Mesendoderm (in vitro differentiated cells): ENCODE results near the gene F8.

Source experiments
- DNase-seq: peaks from one replicate; pipeline ENCODE4 v3.0.0; 2013
- H2AK5ac ChIP-seq: 2 replicates; pipeline ENCODE4 v1.6.1; 2013; ENCODE audit warnings: low read length, inconsistent platforms
- H2BK120ac ChIP-seq: 2 replicates; pipeline ENCODE4 v1.6.1; 2013; ENCODE audit warnings: low read depth, mild to moderate bottlenecking, low read length, moderate library complexity, mixed read lengths
- H2BK15ac ChIP-seq: replicated peaks from 2 replicates; pipeline ENCODE4 v1.6.1; 2013; ENCODE audit warnings: low read depth, mild to moderate bottlenecking, moderate library complexity
- H2BK5ac ChIP-seq: 2 replicates; pipeline ENCODE4 v1.6.1; 2013; ENCODE audit warnings: low read length, inconsistent platforms
- H3K18ac ChIP-seq: 2 replicates; pipeline ENCODE4 v1.6.1; 2013; ENCODE audit warnings: mild to moderate bottlenecking, low read length, mixed read lengths
- H3K23ac ChIP-seq: one replicate; pipeline ENCODE4 v1.6.1; 2013; ENCODE audit warnings: low read length
- H3K27ac ChIP-seq: 2 replicates; pipeline ENCODE4 v1.5.1; 2013; ENCODE audit warnings: low read depth, mild to moderate bottlenecking, inconsistent platforms, low read length, moderate library complexity
- H3K27me3 ChIP-seq: 2 replicates; pipeline ENCODE4 v1.6.1; 2013; ENCODE audit warnings: low read length, control low read depth, mild to moderate bottlenecking, inconsistent platforms; ENCODE audit not compliant: insufficient read depth, poor library complexity
- H3K36me3 ChIP-seq: 2 replicates; pipeline ENCODE4 v1.6.1; 2013; ENCODE audit warnings: low read length, inconsistent platforms; ENCODE audit not compliant: control insufficient read depth, insufficient read depth
- H3K4ac ChIP-seq: one replicate; pipeline ENCODE4 v1.6.1; 2013; ENCODE audit warnings: low read depth, mild to moderate bottlenecking, low read length, moderate library complexity
- H3K4me1 ChIP-seq: 2 replicates; pipeline ENCODE4 v1.6.1; 2013; ENCODE audit warnings: low read depth, low read length, inconsistent platforms; ENCODE audit not compliant: control insufficient read depth
- H3K4me2 ChIP-seq: 2 replicates; pipeline ENCODE4 v1.6.1; 2013; ENCODE audit warnings: low read length
- H3K4me3 ChIP-seq: 2 replicates; pipeline ENCODE4 v1.5.1; 2013; ENCODE audit warnings: mild to moderate bottlenecking, low read length
- H3K56ac ChIP-seq: one replicate; pipeline ENCODE4 v1.6.1; 2013; ENCODE audit warnings: low read length
- H3K79me1 ChIP-seq: 2 replicates; pipeline ENCODE4 v1.6.1; 2013; ENCODE audit warnings: low read length, inconsistent platforms
- H3K79me2 ChIP-seq: 2 replicates; pipeline ENCODE4 v1.6.1; 2013; ENCODE audit warnings: mild to moderate bottlenecking, low read length; ENCODE audit not compliant: control insufficient read depth, insufficient read depth
- H3K9ac ChIP-seq: 2 replicates; pipeline ENCODE4 v1.6.1; 2013; ENCODE audit warnings: low read length, inconsistent platforms
- H4K5ac ChIP-seq: one replicate; pipeline ENCODE4 v1.6.1; 2013; ENCODE audit warnings: low read length
- H4K8ac ChIP-seq: one replicate; pipeline ENCODE4 v1.6.1; 2013; ENCODE audit warnings: low read depth, mild to moderate bottlenecking, control low read depth, low read length, moderate library complexity
- WGBS: extraction: QIAGEN DNeasy Blood & Tissue Kit; methylation state at CpG from one replicate; pipeline ENCODE4 v1.1.7; 2013; ENCODE audit warnings: low lambda C conversion rate, missing lambda C conversion rate; ENCODE audit not compliant: insufficient coverage; ENCODE audit errors: extremely low coverage; 5-methylcytosine and 5-hydroxymethylcytosine counted together

F8 gene

DNA sequence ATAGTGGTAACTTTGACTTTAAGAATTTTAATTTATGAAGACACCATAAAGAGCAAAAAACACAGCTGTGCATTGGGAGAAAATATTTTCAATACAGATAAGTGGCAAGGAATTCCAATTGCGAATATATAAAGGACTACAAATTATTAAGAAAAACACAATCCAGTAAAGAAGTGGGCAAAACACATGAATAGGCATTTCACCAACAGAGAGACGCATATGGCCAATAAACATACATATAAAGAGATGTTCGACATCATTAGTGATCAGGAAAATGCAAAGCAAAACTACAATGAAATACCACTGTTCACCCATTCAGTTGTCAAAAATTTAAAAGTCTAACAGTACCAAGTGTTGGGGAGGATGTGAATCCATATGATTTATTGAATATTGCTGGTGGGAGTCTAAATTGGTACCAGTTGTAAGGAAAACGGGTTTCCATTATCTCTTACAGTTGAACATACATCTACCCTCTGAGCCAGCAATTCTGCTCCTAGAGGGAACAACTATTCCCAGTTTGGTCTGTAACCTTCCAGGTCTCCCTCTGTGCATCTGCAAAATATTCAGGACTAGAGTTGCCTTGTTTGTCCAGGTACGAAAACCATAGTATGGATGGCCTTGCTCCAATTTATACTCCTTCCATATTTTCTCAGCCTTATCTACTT, 215.6 kb downstream of the F8 start:
- H3K27ac ChIP-seq: no peak overlapping the region
- H3K9ac ChIP-seq: no peak overlapping the region
- H3K4me2 ChIP-seq: no peak overlapping the region
- H3K23ac ChIP-seq: no peak overlapping the region
- WGBS: no CpG with 5 or more reads among the region's 5 CpGs
- H3K4ac ChIP-seq: no peak overlapping the region
- H2BK15ac ChIP-seq: no peak overlapping the region
- DNase-seq: no peak
- H3K27me3 ChIP-seq: no peaks in the 10 kb centered on the region
- no peak overlapping the region for H4K5ac ChIP-seq
- H2BK5ac ChIP-seq: no peak overlapping the region
- H3K36me3 ChIP-seq: no peaks in the 10 kb centered on the region
- no peak overlapping the region for H3K4me3 ChIP-seq
- no peak overlapping the region for H2BK120ac ChIP-seq
- H3K4me1 ChIP-seq: peaks cover 4% of the 10 kb centered on the region
- H2AK5ac ChIP-seq: no peak overlapping the region
- H4K8ac ChIP-seq: no peak overlapping the region
- no peak overlapping the region for H3K18ac ChIP-seq
- no peak overlapping the region for H3K56ac ChIP-seq
- no peaks in the 10 kb centered on the region for H3K79me1 ChIP-seq
- no peaks in the 10 kb centered on the region for H3K79me2 ChIP-seq

DNA sequence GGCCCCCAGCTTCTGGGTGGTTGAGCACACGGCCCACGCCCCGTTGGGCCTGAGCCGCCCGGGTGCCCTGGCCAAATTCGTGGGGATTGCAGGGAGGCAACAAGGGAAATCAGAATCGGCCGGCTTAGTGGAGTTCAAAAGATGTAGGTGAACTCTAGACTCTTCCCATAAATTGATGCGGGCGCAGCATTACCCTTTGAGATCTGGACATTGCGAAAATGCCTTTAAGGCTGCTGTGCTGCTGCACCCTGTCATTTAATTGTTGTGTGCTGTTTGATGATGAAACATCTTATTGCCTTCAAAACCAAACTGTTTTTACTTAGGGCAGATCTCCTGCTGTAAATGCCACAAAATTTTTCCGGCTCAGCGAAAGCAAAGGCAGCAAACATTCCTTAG, 216.8 kb downstream of the F8 start:
- no peak overlapping the region for H2AK5ac ChIP-seq
- no peaks in the 10 kb centered on the region for H3K79me2 ChIP-seq
- H3K9ac ChIP-seq: peak overlapping the region; percentile 44
- H2BK120ac ChIP-seq: no peak overlapping the region
- no peak overlapping the region for H2BK15ac ChIP-seq
- H3K27me3 ChIP-seq: no peaks in the 10 kb centered on the region
- H3K18ac ChIP-seq: no peak overlapping the region
- H4K5ac ChIP-seq: no peak overlapping the region
- H2BK5ac ChIP-seq: no peak overlapping the region
- WGBS: no CpG with 5 or more reads among the region's 13 CpGs
- H3K4me1 ChIP-seq: peaks cover 4% of the 10 kb centered on the region
- H3K36me3 ChIP-seq: no peaks in the 10 kb centered on the region
- H3K56ac ChIP-seq: peak overlapping the region; percentile 77
- H3K4me3 ChIP-seq: no peak overlapping the region
- H4K8ac ChIP-seq: no peak overlapping the region
- peak; percentile 31 for DNase-seq
- H3K4me2 ChIP-seq: peak overlapping the region; percentile 40
- H3K79me1 ChIP-seq: no peaks in the 10 kb centered on the region
- H3K4ac ChIP-seq: no peak overlapping the region
- no peak overlapping the region for H3K23ac ChIP-seq
- H3K27ac ChIP-seq: no peak overlapping the region

DNA sequence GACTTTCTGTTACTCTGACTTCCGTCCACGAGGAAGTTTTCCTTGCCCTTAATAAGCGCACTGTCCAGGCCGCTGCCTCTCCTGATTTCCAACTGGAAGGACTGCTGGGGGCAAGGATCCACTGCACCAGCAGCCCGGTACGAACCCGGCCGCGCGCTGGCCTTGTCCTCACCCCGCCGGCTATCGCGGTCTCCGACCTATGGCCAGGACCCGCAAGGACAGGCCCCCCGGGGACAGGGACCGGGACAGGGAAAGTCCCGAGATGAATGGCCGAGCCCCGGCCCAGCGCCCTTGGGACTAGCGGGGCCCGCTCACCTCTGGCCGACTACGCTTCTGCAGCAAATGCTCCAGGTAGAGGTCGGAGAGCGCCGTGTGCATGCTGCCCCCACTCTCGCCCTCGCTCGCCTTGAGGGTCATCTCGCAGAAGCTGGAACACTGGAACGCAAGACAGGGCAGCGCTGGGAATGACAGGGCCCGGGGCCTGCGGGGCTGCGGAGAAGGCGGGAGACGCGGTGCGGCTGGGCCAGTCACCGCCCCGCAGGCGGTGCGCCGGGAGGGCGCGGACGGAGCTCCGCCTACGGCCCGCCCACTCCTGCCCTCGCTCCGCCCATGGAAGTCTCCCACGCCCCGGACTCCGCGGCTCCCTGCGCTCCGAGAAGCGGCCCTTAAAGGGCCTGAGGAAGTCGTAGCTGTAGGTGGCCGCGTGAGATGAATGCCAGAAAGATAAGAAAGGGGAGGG, 217.4 kb downstream of the F8 start, which contains the start of gene MPP1:
TSS of gene MPP1 (minus strand) at position 529 of the 739 bp plus-strand sequence. CDS start at position 417, 112 bp downstream.
- H3K79me1 ChIP-seq: no peaks in the 10 kb centered on the region
- no peak within 1 kb of the TSS for H3K18ac ChIP-seq
- peak; percentile 83 for DNase-seq
- H4K8ac ChIP-seq: no peak within 1 kb of the TSS
- no peaks in the 10 kb centered on the region for H3K79me2 ChIP-seq
- peaks cover 4% of the 10 kb centered on the region for H3K4me1 ChIP-seq
- H3K56ac ChIP-seq: peak within 1 kb of the TSS; percentile 86
- H2BK5ac ChIP-seq: no peak within 1 kb of the TSS
- no peak within 1 kb of the TSS for H2BK120ac ChIP-seq
- H3K4me2 ChIP-seq: peak within 1 kb of the TSS; percentile 40
- H4K5ac ChIP-seq: no peak within 1 kb of the TSS
- H3K4me3 ChIP-seq: peak within 1 kb of the TSS; percentile 51
- H2BK15ac ChIP-seq: no peak within 1 kb of the TSS
- no peaks in the 10 kb centered on the region for H3K36me3 ChIP-seq
- H3K4ac ChIP-seq: no peak within 1 kb of the TSS
- no peak within 1 kb of the TSS for H3K27ac ChIP-seq
- no peaks in the 10 kb centered on the region for H3K27me3 ChIP-seq
- H3K9ac ChIP-seq: peak within 1 kb of the TSS; percentile 72
- H2AK5ac ChIP-seq: no peak within 1 kb of the TSS
- WGBS: no CpG with 5 or more reads among the region's 65 CpGs
- no peak within 1 kb of the TSS for H3K23ac ChIP-seq

DNA sequence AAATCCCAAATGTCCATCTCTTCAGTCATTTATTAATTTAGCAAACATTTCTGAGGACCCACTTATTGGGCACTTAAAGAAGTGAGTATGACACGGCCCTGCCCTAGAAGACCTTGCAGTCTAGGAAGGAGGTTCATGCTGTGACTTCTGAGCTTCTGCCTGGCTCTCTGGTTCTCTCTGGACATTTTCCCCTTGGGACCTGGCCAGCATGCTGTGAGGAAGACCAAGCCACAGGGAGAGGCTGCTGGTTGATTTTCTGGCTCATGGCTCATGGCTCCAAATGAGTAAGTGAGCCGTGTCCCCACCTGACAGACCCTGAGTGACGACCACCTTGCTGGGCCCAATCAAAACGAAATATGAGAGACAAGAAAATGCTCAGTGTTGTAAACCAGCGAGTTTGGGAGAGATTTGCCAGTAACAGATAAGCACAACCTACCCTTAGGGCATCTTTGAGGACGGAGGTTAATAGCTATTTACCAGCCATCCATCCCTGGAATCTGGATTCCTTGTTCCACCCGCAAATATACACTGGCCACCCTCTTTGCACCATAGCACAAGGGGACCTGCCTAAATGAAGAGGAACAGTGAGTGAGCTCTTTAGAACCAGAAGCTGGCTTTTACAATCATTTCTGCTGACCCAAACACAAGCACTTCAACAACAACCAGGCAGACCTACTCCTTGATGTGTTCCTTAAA, 218.1 kb downstream of the F8 start:
- no peak overlapping the region for H2BK15ac ChIP-seq
- H2BK5ac ChIP-seq: no peak overlapping the region
- no peak overlapping the region for H3K23ac ChIP-seq
- H3K4ac ChIP-seq: no peak overlapping the region
- peaks cover 4% of the 10 kb centered on the region for H3K4me1 ChIP-seq
- no CpG with 5 or more reads among the region's 7 CpGs for WGBS
- H3K56ac ChIP-seq: peak overlapping the region; percentile 86
- no peak overlapping the region for H3K27ac ChIP-seq
- no peak overlapping the region for H4K5ac ChIP-seq
- no peaks in the 10 kb centered on the region for H3K79me2 ChIP-seq
- peak overlapping the region; percentile 38 for H3K4me2 ChIP-seq
- no peak for DNase-seq
- no peak overlapping the region for H3K18ac ChIP-seq
- H3K9ac ChIP-seq: peak overlapping the region; percentile 72
- peak overlapping the region; percentile 51 for H3K4me3 ChIP-seq
- no peak overlapping the region for H2AK5ac ChIP-seq
- H3K79me1 ChIP-seq: no peaks in the 10 kb centered on the region
- no peaks in the 10 kb centered on the region for H3K36me3 ChIP-seq
- no peak overlapping the region for H4K8ac ChIP-seq
- no peak overlapping the region for H2BK120ac ChIP-seq
- no peaks in the 10 kb centered on the region for H3K27me3 ChIP-seq

DNA sequence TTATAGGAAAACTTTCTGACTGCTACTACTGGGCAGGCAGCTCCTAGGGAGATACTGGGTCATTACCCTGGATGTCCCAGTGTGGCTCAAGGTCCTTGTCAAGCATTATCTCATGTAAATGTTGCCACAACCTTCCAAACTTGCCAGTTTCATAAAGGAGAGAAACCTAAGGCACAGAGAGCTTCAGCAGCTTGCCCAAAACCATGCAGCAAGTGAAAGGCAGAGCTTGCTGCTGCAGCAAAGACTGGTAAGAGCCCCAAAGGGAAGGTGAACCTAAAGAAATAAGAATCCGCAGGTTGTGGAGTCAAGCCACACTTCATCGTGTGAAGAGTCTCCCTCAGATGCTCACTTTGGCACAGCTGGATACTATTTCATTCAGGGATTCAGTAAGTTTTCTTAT, 219.6 kb downstream of the F8 start:
- H3K27ac ChIP-seq: no peak overlapping the region
- WGBS: no CpG with 5 or more reads among the region's 2 CpGs
- no peak overlapping the region for H3K18ac ChIP-seq
- no peak overlapping the region for H3K23ac ChIP-seq
- H3K9ac ChIP-seq: no peak overlapping the region
- H3K56ac ChIP-seq: no peak overlapping the region
- H3K4ac ChIP-seq: no peak overlapping the region
- H3K79me2 ChIP-seq: no peaks in the 10 kb centered on the region
- no peak overlapping the region for H2AK5ac ChIP-seq
- H3K4me2 ChIP-seq: no peak overlapping the region
- no peaks in the 10 kb centered on the region for H3K27me3 ChIP-seq
- no peak overlapping the region for H4K5ac ChIP-seq
- no peaks in the 10 kb centered on the region for H3K79me1 ChIP-seq
- peaks cover 4% of the 10 kb centered on the region for H3K4me1 ChIP-seq
- H2BK15ac ChIP-seq: no peak overlapping the region
- no peak overlapping the region for H3K4me3 ChIP-seq
- no peak overlapping the region for H2BK120ac ChIP-seq
- no peak for DNase-seq
- no peaks in the 10 kb centered on the region for H3K36me3 ChIP-seq
- no peak overlapping the region for H2BK5ac ChIP-seq
- no peak overlapping the region for H4K8ac ChIP-seq
